Right hindlimb (tissue), 1 donor: ENCODE data around the gene FRMD7.
"Not testable (repeated sequence)": the region's sequence is repeated elsewhere in the genome, so short reads cannot be mapped to it uniquely, and the experiment has no call there.

Source experiments
- DNase-seq: peaks from one replicate; pipeline ENCODE4 v3.0.0-alpha.2; 2018

Gene FRMD7

GRCh38 chrX:132127743-132128142 is at the start of gene FRMD7:
FRMD7 (minus strand) TSS chrX:132128020; CDS start chrX:132127844, 176 bp downstream.
- no peak for DNase-seq

- no peak for DNase-seq
These were observed 45.8 kb upstream of the FRMD7 start for GRCh38 chrX:132173647-132174046.

GRCh38 chrX:132171881-132172280 is 44.1 kb upstream of the FRMD7 start:
- peak; percentile 39 for DNase-seq

GRCh38 chrX:132171478-132171877 is 43.7 kb upstream of the FRMD7 start:
- no peak for DNase-seq

- no peak for DNase-seq
These were observed 41.7 kb upstream of the FRMD7 start for GRCh38 chrX:132169554-132169953.

- DNase-seq = no peak
These were observed 37.8 kb upstream of the FRMD7 start for GRCh38 chrX:132165651-132166050.

GRCh38 chrX:132165005-132165404 is 37.2 kb upstream of the FRMD7 start:
- no peak for DNase-seq

- not testable (repeated sequence) for DNase-seq
These were observed 35.3 kb upstream of the FRMD7 start for GRCh38 chrX:132163094-132163493.

GRCh38 chrX:132153166-132153565 is 25.3 kb upstream of the FRMD7 start:
- DNase-seq = no peak

- DNase-seq = no peak
These were observed 18.6 kb upstream of the FRMD7 start for GRCh38 chrX:132146456-132146855.

- peak; percentile 44 for DNase-seq
These were observed 16.2 kb upstream of the FRMD7 start for GRCh38 chrX:132144061-132144460.

- DNase-seq = no peak
These were observed 1.9 kb downstream of the FRMD7 start for GRCh38 chrX:132125906-132126305.

GRCh38 chrX:132120913-132121312 is 6.9 kb downstream of the FRMD7 start:
- no peak for DNase-seq

GRCh38 chrX:132119821-132120515 is 7.9 kb downstream of the FRMD7 start:
- no peak for DNase-seq

GRCh38 chrX:132119283-132119682 is 8.5 kb downstream of the FRMD7 start:
- no peak for DNase-seq

GRCh38 chrX:132118358-132118757 is 9.5 kb downstream of the FRMD7 start:
- no peak for DNase-seq

- no peak for DNase-seq
These were observed 12.0 kb downstream of the FRMD7 start for GRCh38 chrX:132115792-132116191.

GRCh38 chrX:132114607-132115006 is 13.2 kb downstream of the FRMD7 start:
- no peak for DNase-seq

GRCh38 chrX:132107291-132107690 is 20.5 kb downstream of the FRMD7 start:
- DNase-seq = no peak

GRCh38 chrX:132101799-132102198 is 26.0 kb downstream of the FRMD7 start:
- DNase-seq = no peak

- DNase-seq = no peak
These were observed 26.6 kb downstream of the FRMD7 start for GRCh38 chrX:132101206-132101605.

- DNase-seq = not testable (repeated sequence)
These were observed 29.1 kb downstream of the FRMD7 start for GRCh38 chrX:132098704-132099103.

GRCh38 chrX:132094164-132094563 is 33.7 kb downstream of the FRMD7 start:
- peak; percentile 25 for DNase-seq

GRCh38 chrX:132093239-132093860 is 34.5 kb downstream of the FRMD7 start:
- no peak for DNase-seq
